Measurements from ENCODE around the gene SERPINA5. TPM values are rescaled to one million over a fixed set of nuclear protein-coding genes. Genes with fewer than 3 reads are reported as not detected.

Gene SERPINA5
- total RNA-seq = not detected
- polyA plus RNA-seq = not detected
- total RNA-seq = not detected

- Mint-ChIP-seq H3K36me3 (no peaks in the 10 kb centered on the region), H3K27me3 (peaks cover 0 to 21% (median 12%) of the 10 kb centered on the region in 5 donors), H3K4me3 (no peak within 1 kb of the TSS), H3K9me3 (no peaks in the 10 kb centered on the region), H3K4me1 (no peaks in the 10 kb centered on the region), H3K27ac (no peak within 1 kb of the TSS)
- no peaks in the 10 kb centered on the region for H3K9me3 ChIP-seq (ENCODE audit: control insufficient read depth in 2 of 3, low read length in 3 of 3)
- no peaks in the 10 kb centered on the region for H3K36me3 ChIP-seq (ENCODE audit: control insufficient read depth in 2 of 3, insufficient read depth in 3 of 3, low read length in 3 of 3)
- no peak within 1 kb of the TSS for H3K4me3 ChIP-seq (ENCODE audit: low read length)
- no peak within 1 kb of the TSS for H3K27ac ChIP-seq (ENCODE audit: low read depth, low read length)
- intact Hi-C loops (cut with micrococcal nuclease) = no loop called here
- ChIA-PET POLR2A (no interaction called here), CTCF (no interaction called here)
- no peaks in the 10 kb centered on the region for H3K27me3 ChIP-seq (ENCODE audit: control insufficient read depth in 2 of 2, insufficient read depth in 2 of 2, low read length in 2 of 2)
- no peaks in the 10 kb centered on the region for H3K4me1 ChIP-seq (ENCODE audit: control insufficient read depth in 2 of 2, insufficient read depth in 2 of 2, low read length in 2 of 2)
- ATAC-seq = no peak
- DNase-seq = no peak
These were observed at the start of gene SERPINA5 for GRCh38 chr14:94581127-94581999. Gene SERPINA5 (plus strand): TSS chr14:94581426. CDS start chr14:94587363, 5,937 bp downstream.

- POLR2A ChIA-PET = no interaction called here
- ATAC-seq = no peak
These were observed 48.8 kb upstream of the SERPINA5 start for GRCh38 chr14:94532447-94532846.

GRCh38 chr14:94535506-94535905 is 45.7 kb upstream of the SERPINA5 start:
- H3K4me1 ChIP-seq (ENCODE audit: control insufficient read depth in 2 of 2, insufficient read depth in 2 of 2, low read length in 2 of 2) = no peaks in the 10 kb centered on the region
- no peaks in the 10 kb centered on the region for H3K27me3 ChIP-seq (ENCODE audit: control insufficient read depth in 2 of 2, insufficient read depth in 2 of 2, low read length in 2 of 2)
- POLR2A ChIA-PET = no interaction called here
- H3K4me3 ChIP-seq (ENCODE audit: low read length) = no peak overlapping the region
- H3K9me3 Mint-ChIP-seq = peaks cover 0 to 19% (median 3%) of the 10 kb centered on the region in 11 donors
- no peak for DNase-seq
- H3K9me3 ChIP-seq (ENCODE audit: control insufficient read depth in 2 of 3, low read length in 3 of 3) = no peaks in the 10 kb centered on the region
- H3K27ac ChIP-seq (ENCODE audit: low read depth, low read length) = no peak overlapping the region
- ATAC-seq = no peak
- no peak overlapping the region for H3K27ac Mint-ChIP-seq
- H3K4me1 Mint-ChIP-seq = peaks cover 0 to 2% (median 0%) of the 10 kb centered on the region in 7 donors
- no peak overlapping the region for H3K4me3 Mint-ChIP-seq
- peaks cover 0 to 3% (median 0%) of the 10 kb centered on the region in 5 donors for H3K36me3 Mint-ChIP-seq
- H3K27me3 Mint-ChIP-seq = peaks cover 0 to 24% (median 17%) of the 10 kb centered on the region in 5 donors
- intact Hi-C loops (cut with micrococcal nuclease) = no loop called here
- CTCF ChIA-PET = no interaction called here
- no peaks in the 10 kb centered on the region for H3K36me3 ChIP-seq (ENCODE audit: control insufficient read depth in 2 of 3, insufficient read depth in 3 of 3, low read length in 3 of 3)

More at GRCh38 chr14:94532447-94532846, 48.8 kb upstream of the SERPINA5 start:
- no peaks in the 10 kb centered on the region for H3K27me3 ChIP-seq (ENCODE audit: control insufficient read depth in 2 of 2, insufficient read depth in 2 of 2, low read length in 2 of 2)
- Mint-ChIP-seq H3K9me3 (peaks cover 0 to 9% (median 1%) of the 10 kb centered on the region in 11 donors), H3K4me3 (no peak overlapping the region), H3K4me1 (no peaks in the 10 kb centered on the region), H3K36me3 (peaks cover 0 to 3% (median 0%) of the 10 kb centered on the region in 5 donors), H3K27ac (no peak overlapping the region), H3K27me3 (peaks cover 0 to 17% (median 4%) of the 10 kb centered on the region in 5 donors)
- no peaks in the 10 kb centered on the region for H3K4me1 ChIP-seq (ENCODE audit: control insufficient read depth in 2 of 2, insufficient read depth in 2 of 2, low read length in 2 of 2)
- intact Hi-C loops (cut with micrococcal nuclease) = no loop called here
- H3K27ac ChIP-seq (ENCODE audit: low read depth, low read length) = no peak overlapping the region
- no peaks in the 10 kb centered on the region for H3K9me3 ChIP-seq (ENCODE audit: control insufficient read depth in 2 of 3, low read length in 3 of 3)
- no peaks in the 10 kb centered on the region for H3K36me3 ChIP-seq (ENCODE audit: control insufficient read depth in 2 of 3, insufficient read depth in 3 of 3, low read length in 3 of 3)
- CTCF ChIA-PET = no interaction called here
- no peak overlapping the region for H3K4me3 ChIP-seq (ENCODE audit: low read length)
- DNase-seq = no peak

GRCh38 chr14:94536836-94537235 is 44.4 kb upstream of the SERPINA5 start:
- H3K27ac ChIP-seq (ENCODE audit: low read depth, low read length) = no peak overlapping the region
- Mint-ChIP-seq H3K4me1 (peaks cover 0 to 2% (median 0%) of the 10 kb centered on the region in 7 donors), H3K27me3 (peaks cover 0 to 33% (median 17%) of the 10 kb centered on the region in 5 donors), H3K36me3 (peaks cover 0 to 3% (median 0%) of the 10 kb centered on the region in 5 donors), H3K9me3 (peaks cover 0 to 19% (median 3%) of the 10 kb centered on the region in 11 donors), H3K27ac (no peak overlapping the region), H3K4me3 (no peak overlapping the region)
- no peaks in the 10 kb centered on the region for H3K9me3 ChIP-seq (ENCODE audit: control insufficient read depth in 2 of 3, low read length in 3 of 3)
- H3K4me1 ChIP-seq (ENCODE audit: control insufficient read depth in 2 of 2, insufficient read depth in 2 of 2, low read length in 2 of 2) = no peaks in the 10 kb centered on the region
- H3K27me3 ChIP-seq (ENCODE audit: control insufficient read depth in 2 of 2, insufficient read depth in 2 of 2, low read length in 2 of 2) = no peaks in the 10 kb centered on the region
- H3K36me3 ChIP-seq (ENCODE audit: control insufficient read depth in 2 of 3, insufficient read depth in 3 of 3, low read length in 3 of 3) = no peaks in the 10 kb centered on the region
- CTCF ChIA-PET = no interaction called here
- no peak overlapping the region for H3K4me3 ChIP-seq (ENCODE audit: low read length)
- intact Hi-C loops (cut with micrococcal nuclease) = no loop called here
- ATAC-seq = no peak
- no peak for DNase-seq
- POLR2A ChIA-PET = no interaction called here

GRCh38 chr14:94538070-94538740 is 43.0 kb upstream of the SERPINA5 start:
- DNase-seq = no peak
- H3K36me3 Mint-ChIP-seq = peaks cover 0 to 3% (median 0%) of the 10 kb centered on the region in 5 donors
- intact Hi-C loops (cut with micrococcal nuclease) = no loop called here
- no peaks in the 10 kb centered on the region for H3K27me3 ChIP-seq (ENCODE audit: control insufficient read depth in 2 of 2, insufficient read depth in 2 of 2, low read length in 2 of 2)
- ChIA-PET CTCF (interaction anchor here (1.6 kb wide), 1 partner anchor 11 kb away, joined by 5 read pairs; no protein-coding TSS in a partner anchor), POLR2A (no interaction called here)
- no peaks in the 10 kb centered on the region for H3K4me1 ChIP-seq (ENCODE audit: control insufficient read depth in 2 of 2, insufficient read depth in 2 of 2, low read length in 2 of 2)
- ATAC-seq = no peak
- no peaks in the 10 kb centered on the region for H3K9me3 ChIP-seq (ENCODE audit: control insufficient read depth in 2 of 3, low read length in 3 of 3)
- no peak overlapping the region for H3K4me3 Mint-ChIP-seq
- H3K36me3 ChIP-seq (ENCODE audit: control insufficient read depth in 2 of 3, insufficient read depth in 3 of 3, low read length in 3 of 3) = no peaks in the 10 kb centered on the region
- H3K27me3 Mint-ChIP-seq = peaks cover 0 to 38% (median 16%) of the 10 kb centered on the region in 5 donors
- H3K9me3 Mint-ChIP-seq = peaks cover 0 to 18% (median 3%) of the 10 kb centered on the region in 11 donors
- no peak overlapping the region for H3K27ac Mint-ChIP-seq
- no peak overlapping the region for H3K27ac ChIP-seq (ENCODE audit: low read depth, low read length)
- H3K4me1 Mint-ChIP-seq = peaks cover 0 to 2% (median 0%) of the 10 kb centered on the region in 7 donors
- H3K4me3 ChIP-seq (ENCODE audit: low read length) = no peak overlapping the region

- Mint-ChIP-seq H3K27me3 (peaks cover 0 to 37% (median 13%) of the 10 kb centered on the region in 5 donors), H3K9me3 (peaks cover 0 to 15% (median 2%) of the 10 kb centered on the region in 11 donors), H3K36me3 (no peaks in the 10 kb centered on the region), H3K4me3 (no peak overlapping the region), H3K27ac (no peak overlapping the region), H3K4me1 (peaks cover 0 to 2% (median 0%) of the 10 kb centered on the region in 7 donors)
- no peaks in the 10 kb centered on the region for H3K27me3 ChIP-seq (ENCODE audit: control insufficient read depth in 2 of 2, insufficient read depth in 2 of 2, low read length in 2 of 2)
- no peaks in the 10 kb centered on the region for H3K36me3 ChIP-seq (ENCODE audit: control insufficient read depth in 2 of 3, insufficient read depth in 3 of 3, low read length in 3 of 3)
- H3K4me3 ChIP-seq (ENCODE audit: low read length) = no peak overlapping the region
- no peak overlapping the region for H3K27ac ChIP-seq (ENCODE audit: low read depth, low read length)
- H3K4me1 ChIP-seq (ENCODE audit: control insufficient read depth in 2 of 2, insufficient read depth in 2 of 2, low read length in 2 of 2) = no peaks in the 10 kb centered on the region
- no peaks in the 10 kb centered on the region for H3K9me3 ChIP-seq (ENCODE audit: control insufficient read depth in 2 of 3, low read length in 3 of 3)
- CTCF ChIA-PET = interaction anchor here (1.6 kb wide), 1 partner anchor 10 kb away, joined by 5 read pairs; no protein-coding TSS in a partner anchor
- POLR2A ChIA-PET = no interaction called here
- DNase-seq (no peak), ATAC-seq (no peak)
- intact Hi-C loops (cut with micrococcal nuclease) = no loop called here
These were observed 42.0 kb upstream of the SERPINA5 start for GRCh38 chr14:94539181-94539580.
